CD4-positive, alpha-beta memory T cell (primary cell): ENCODE results near the gene ZMYND10. TPM values are rescaled to one million over a fixed set of nuclear protein-coding genes. Genes with fewer than 3 reads are reported as not detected.
"Not testable (repeated sequence)": the region's sequence is repeated elsewhere in the genome, so short reads cannot be mapped to it uniquely, and the experiment has no call there.

Experiments used
- CTCF ChIA-PET: fragments of 350-600 bp; sonication (Branson Sonifier 250); formaldehyde crosslinking; loops from one replicate; lab custom pipeline; 2021; ENCODE audit warnings: inconsistent platforms; ENCODE audit not compliant: partially characterized antibody; lab: Charles Lee
- POLR2A ChIA-PET: fragments of 350-600 bp; sonication (Branson Sonifier 250); formaldehyde crosslinking; loops from one replicate; lab custom pipeline; 2021; ENCODE audit not compliant: partially characterized antibody; lab: Charles Lee
- DNase-seq, 5 donors: peaks; one replicate each; pipeline versions ENCODE4 v3.0.0 to v3.0.0-alpha.2; 2020 to 2022; ENCODE audit warnings: mixed read lengths in 1 of 5
- H3K27ac ChIP-seq: one replicate; pipeline ENCODE4 v1.7.0; 2013; ENCODE audit warnings: low read depth, low read length
- H3K27me3 ChIP-seq: 2 replicates; pipeline ENCODE4 v1.7.0; 2013; ENCODE audit warnings: mild to moderate bottlenecking, low read length, moderate library complexity; ENCODE audit not compliant: insufficient read depth
- H3K36me3 ChIP-seq: 2 replicates; pipeline ENCODE4 v1.7.0; 2013; ENCODE audit warnings: mild to moderate bottlenecking, low read length, moderate library complexity; ENCODE audit not compliant: insufficient read depth
- H3K4me1 ChIP-seq: 2 replicates; pipeline ENCODE4 v1.7.0; 2013; ENCODE audit warnings: mild to moderate bottlenecking, low read length, moderate library complexity; ENCODE audit not compliant: insufficient read depth
- H3K4me3 ChIP-seq, 2 donors: one replicate each; pipeline ENCODE4 v1.7.0; 2013; ENCODE audit warnings: low read length in 2 of 2, mild to moderate bottlenecking in 1 of 2
- H3K9me3 ChIP-seq, 2 donors: one replicate each; pipeline ENCODE4 v1.7.0; 2013; ENCODE audit warnings: low read length in 2 of 2, control low read depth in 1 of 2; ENCODE audit not compliant: control insufficient read depth in 1 of 2
- H3K27ac Mint-ChIP-seq, 7 donors: one replicate each; pipeline ENCODE4 v1.8.0; 2020 to 2021; ENCODE audit warnings: mixed read lengths in 7 of 7, mild to moderate bottlenecking in 6 of 7, inconsistent platforms in 3 of 7, moderate library complexity in 3 of 7
- H3K27me3 Mint-ChIP-seq, 2 donors: one replicate each; pipeline ENCODE4 v1.8.0; 2020 to 2021; ENCODE audit warnings: mixed read lengths in 2 of 2
- H3K36me3 Mint-ChIP-seq, 2 donors: one replicate each; pipeline ENCODE4 v1.8.0; 2020 to 2021; ENCODE audit warnings: mixed read lengths in 2 of 2, inconsistent platforms in 1 of 2, mild to moderate bottlenecking in 1 of 2
- H3K4me1 Mint-ChIP-seq, 4 donors: one replicate each; pipeline ENCODE4 v1.8.0; 2020 to 2021; ENCODE audit warnings: mixed read lengths in 4 of 4, mild to moderate bottlenecking in 1 of 4
- H3K4me3 Mint-ChIP-seq, 8 donors: one replicate each; pipeline ENCODE4 v1.8.0; 2020 to 2021; ENCODE audit warnings: mixed read lengths in 8 of 8, mild to moderate bottlenecking in 7 of 8, moderate library complexity in 6 of 8, inconsistent platforms in 3 of 8
- H3K9me3 Mint-ChIP-seq, 8 donors: one replicate each; pipeline ENCODE4 v1.8.0; 2020 to 2021; ENCODE audit warnings: mixed read lengths in 8 of 8, mild to moderate bottlenecking in 5 of 8, inconsistent platforms in 3 of 8, moderate library complexity in 1 of 8
- intact Hi-C: fragments of 100-400 bp; cut with micrococcal nuclease; formaldehyde crosslinking; loops from one replicate; pipeline ENCODE4 v1.15.1; 2023
- polyA plus RNA-seq, 2 donors: library from polyadenylated mRNA; unstranded; fragments of 300-500 nt; fragmentation: Illumina TruSeq; gene quantifications; one replicate each; pipeline ENCODE4 v1.2.3, GENCODE V29; 2021
- total RNA-seq, 2 experiments: library from RNA; stranded (reverse); gene quantifications; one replicate each; pipeline ENCODE4 v1.2.3, GENCODE V29; 2021

Gene ZMYND10
- total and polyA plus RNA-seq, 4 experiments from 2014 or later, result 3.7 to 4.2 TPM; not detected in 2

- ChIA-PET POLR2A (interaction anchor here (1.2 to 14.4 kb wide), 6 partner anchors 11 to 47 kb away, joined by 4 to 144 read pairs (median 18); partner anchors contain the start of genes CYB561D2, HYAL3, IFRD2 and NAA80), CTCF (interaction anchor here (0.6 to 2.4 kb wide), 6 partner anchors 11 to 900 kb away, joined by 3 to 5 read pairs (median 4); no protein-coding TSS in a partner anchor)
- no peaks in the 10 kb centered on the region for H3K27me3 Mint-ChIP-seq
- Histone ChIP-seq H3K9me3 (no peaks in the 10 kb centered on the region), H3K4me1 (peaks cover 49% of the 10 kb centered on the region), H3K27ac (no peak overlapping the region), H3K36me3 (no peaks in the 10 kb centered on the region), H3K4me3 (no peak overlapping the region), H3K27me3 (no peaks in the 10 kb centered on the region)
- H3K4me1 Mint-ChIP-seq, result peaks cover 23 to 54% (median 39%) of the 10 kb centered on the region in 4 donors
- H3K4me3 Mint-ChIP-seq, result peak overlapping the region in 1 of 8 donors; percentile 54
- intact Hi-C loops, result loop anchor here (5.0 kb wide), 1 partner anchor 846 kb away; the partner anchor contains the start of gene DAG1
- peak overlapping the region in 2 of 7 donors; percentile 64 to 70 for H3K27ac Mint-ChIP-seq
- peak in 1 of 5 donors; percentile 29 for DNase-seq
- H3K36me3 Mint-ChIP-seq, result peaks cover 0 to 2% of the 10 kb centered on the region in 2 donors
- no peaks in the 10 kb centered on the region for H3K9me3 Mint-ChIP-seq
Measured at GRCh38 chr3:50318163-50318562, 27.4 kb downstream of the ZMYND10 start.

GRCh38 chr3:50317300-50317699 lies 28.2 kb downstream of the ZMYND10 start:
- intact Hi-C loops, result loop anchor here (5.0 kb wide), 1 partner anchor 845 kb away; the partner anchor contains the start of gene DAG1
- CTCF ChIA-PET, result interaction anchor here (0.9 to 1.2 kb wide), 4 partner anchors 10 to 29 kb away, joined by 3 to 5 read pairs (median 4); partner anchors contain the start of genes HYAL3, NAA80 and RASSF1
- Mint-ChIP-seq H3K27me3 (no peaks in the 10 kb centered on the region), H3K4me3 (peak overlapping the region in 4 of 8 donors; percentile 76 to 92 (median 88)), H3K4me1 (peaks cover 22 to 52% (median 38%) of the 10 kb centered on the region in 4 donors), H3K9me3 (no peaks in the 10 kb centered on the region), H3K36me3 (peaks cover 0 to 2% of the 10 kb centered on the region in 2 donors), H3K27ac (peak overlapping the region; percentile 79 to 99 (median 94))
- peaks cover 46% of the 10 kb centered on the region for H3K4me1 ChIP-seq
- no peaks in the 10 kb centered on the region for H3K36me3 ChIP-seq
- H3K27ac ChIP-seq, result peak overlapping the region; percentile 49
- no peak overlapping the region for H3K4me3 ChIP-seq
- H3K9me3 ChIP-seq, result no peaks in the 10 kb centered on the region
- POLR2A ChIA-PET, result interaction anchor here (1.0 to 14.4 kb wide), 7 partner anchors 12 to 81 kb away, joined by 4 to 144 read pairs (median 8); partner anchors contain the start of genes CYB561D2, GNAI2, HYAL3 and NAA80
- H3K27me3 ChIP-seq, result no peaks in the 10 kb centered on the region
- DNase-seq, result peak in 1 of 5 donors; percentile 17

DNA sequence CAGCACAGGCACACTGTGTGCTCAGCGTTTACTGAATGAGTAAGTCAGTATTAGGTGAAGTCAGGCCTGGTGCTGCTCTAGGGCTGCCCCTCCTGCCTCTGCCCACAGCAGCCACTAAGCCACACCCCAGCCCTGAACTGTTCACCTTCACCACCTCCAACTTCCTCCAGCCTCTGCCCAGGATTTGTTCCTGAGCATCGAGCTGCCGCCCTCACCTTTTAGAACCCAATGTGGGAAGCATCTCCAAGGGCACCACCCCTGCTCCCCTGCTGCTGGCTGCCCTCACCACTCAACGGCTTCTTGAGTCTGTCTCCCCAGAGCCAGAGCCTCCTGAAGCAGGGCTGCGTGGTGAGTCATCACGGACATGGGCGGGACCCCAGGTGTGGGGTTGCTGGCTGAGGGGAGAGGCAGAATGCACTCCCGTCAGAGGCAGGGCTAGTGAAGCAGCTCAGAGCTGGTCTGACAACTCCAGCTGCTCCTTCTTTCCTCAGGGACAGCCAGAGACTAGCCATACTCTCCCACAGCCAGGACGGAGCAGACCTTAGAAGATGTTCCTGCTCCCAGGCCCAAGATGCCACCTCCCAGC lies 28.8 kb downstream of the ZMYND10 start:
- H3K9me3 ChIP-seq, result no peaks in the 10 kb centered on the region
- ChIA-PET POLR2A (interaction anchor here (1.0 to 14.4 kb wide), 7 partner anchors 12 to 81 kb away, joined by 4 to 144 read pairs (median 8); partner anchors contain the start of genes CYB561D2, GNAI2, HYAL3 and NAA80), CTCF (interaction anchor here (1.0 to 4.4 kb wide), 4 partner anchors 9 to 24 kb away, joined by 3 to 21 read pairs (median 4); partner anchors contain the start of genes HYAL3, NAA80 and RASSF1)
- H3K36me3 ChIP-seq, result no peaks in the 10 kb centered on the region
- Mint-ChIP-seq H3K27me3 (no peaks in the 10 kb centered on the region), H3K27ac (peak overlapping the region; percentile 79 to 99 (median 94)), H3K36me3 (peaks cover 0 to 2% of the 10 kb centered on the region in 2 donors), H3K9me3 (no peaks in the 10 kb centered on the region), H3K4me3 (peak overlapping the region; percentile 74 to 92 (median 86)), H3K4me1 (peaks cover 22 to 52% (median 37%) of the 10 kb centered on the region in 4 donors)
- peaks cover 41% of the 10 kb centered on the region for H3K4me1 ChIP-seq
- peak overlapping the region in 1 of 2 donors; percentile 7 for H3K4me3 ChIP-seq
- peak overlapping the region; percentile 49 for H3K27ac ChIP-seq
- peak; percentile 62 to 92 (median 72) for DNase-seq
- intact Hi-C loops, result loop anchor here (1.0 to 5.0 kb wide), 2 partner anchors 12 to 844 kb away; partner anchors contain the start of genes DAG1 and TUSC2
- no peaks in the 10 kb centered on the region for H3K27me3 ChIP-seq

DNA sequence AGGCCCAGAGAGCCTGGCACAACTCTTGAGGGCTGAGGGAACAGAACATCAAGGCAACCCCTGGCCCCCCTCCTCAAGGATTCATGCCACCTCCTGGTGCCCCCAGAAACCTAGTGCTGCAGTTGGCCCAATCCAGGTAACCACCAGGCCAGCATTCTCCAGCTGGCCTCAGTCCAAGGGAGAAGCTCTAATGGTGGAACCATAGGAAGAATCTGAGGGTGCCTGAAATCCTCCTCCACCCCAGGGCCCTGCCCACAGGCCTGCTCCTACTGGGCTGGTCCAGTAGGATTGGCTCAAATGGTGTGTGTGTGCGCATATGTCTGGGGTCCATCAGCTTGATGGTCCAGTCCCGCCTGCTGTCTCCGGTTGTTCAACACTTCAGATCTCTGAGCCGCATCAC lies 30.7 kb downstream of the ZMYND10 start:
- H3K27me3 ChIP-seq, result no peaks in the 10 kb centered on the region
- H3K9me3 ChIP-seq, result no peaks in the 10 kb centered on the region
- no peaks in the 10 kb centered on the region for H3K36me3 ChIP-seq
- H3K9me3 Mint-ChIP-seq, result no peaks in the 10 kb centered on the region
- H3K4me1 ChIP-seq, result peaks cover 31% of the 10 kb centered on the region
- peak in 1 of 5 donors; percentile 7 for DNase-seq
- POLR2A ChIA-PET, result interaction anchor here (0.8 to 14.4 kb wide), 9 partner anchors 8 to 78 kb away, joined by 3 to 144 read pairs (median 6); partner anchors contain the start of genes HYAL2, HYAL3, IFRD2 and NAA80
- no peak overlapping the region for H3K4me3 ChIP-seq
- no peak overlapping the region for H3K27ac ChIP-seq
- CTCF ChIA-PET, result interaction anchor here (0.8 to 4.4 kb wide), 6 partner anchors 9 to 68 kb away, joined by 3 to 21 read pairs (median 4); partner anchors contain the start of genes HYAL3, NAA80 and TUSC2
- H3K36me3 Mint-ChIP-seq, result peaks cover 0 to 2% of the 10 kb centered on the region in 2 donors
- H3K4me3 Mint-ChIP-seq, result no peak overlapping the region
- peaks cover 15 to 42% (median 27%) of the 10 kb centered on the region in 4 donors for H3K4me1 Mint-ChIP-seq
- intact Hi-C loops, result loop anchor here (5.0 kb wide), 1 partner anchor 843 kb away; the partner anchor contains the start of gene DAG1
- H3K27ac Mint-ChIP-seq, result peak overlapping the region in 3 of 7 donors; percentile 66 to 85 (median 75)
- H3K27me3 Mint-ChIP-seq, result no peaks in the 10 kb centered on the region

DNA sequence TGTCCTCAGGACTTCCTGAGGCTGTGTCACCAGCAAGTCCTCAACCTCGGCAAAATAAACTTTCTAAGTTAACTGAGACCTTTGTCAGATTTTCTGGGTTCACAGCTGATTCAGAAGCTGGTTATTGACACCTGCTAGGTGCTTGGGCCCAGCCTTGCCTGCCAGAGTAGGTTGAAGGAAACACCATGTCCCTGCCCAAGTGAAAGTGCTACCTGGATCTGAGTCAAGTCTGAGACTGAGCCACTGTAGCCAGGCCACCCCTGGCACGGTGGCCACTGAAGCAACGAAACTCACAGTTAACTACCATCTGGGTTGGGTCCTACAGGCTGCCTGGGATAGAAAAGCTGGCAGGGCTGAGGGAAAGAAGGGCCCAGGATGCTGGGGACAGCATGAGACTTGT lies 31.2 kb downstream of the ZMYND10 start:
- H3K9me3 ChIP-seq, result no peaks in the 10 kb centered on the region
- Mint-ChIP-seq H3K4me3 (no peak overlapping the region), H3K27ac (peak overlapping the region in 5 of 7 donors; percentile 29 to 86 (median 60)), H3K4me1 (peaks cover 14 to 37% (median 25%) of the 10 kb centered on the region in 4 donors), H3K36me3 (peaks cover 0 to 2% of the 10 kb centered on the region in 2 donors), H3K9me3 (no peaks in the 10 kb centered on the region), H3K27me3 (no peaks in the 10 kb centered on the region)
- ChIA-PET POLR2A (interaction anchor here (1.1 to 14.4 kb wide), 7 partner anchors 8 to 78 kb away, joined by 3 to 144 read pairs (median 6); partner anchors contain the start of genes HYAL2, HYAL3, IFRD2 and NAA80), CTCF (interaction anchor here (1.1 to 4.4 kb wide), 4 partner anchors 14 to 68 kb away, joined by 3 to 21 read pairs (median 5); partner anchors contain the start of genes HYAL3, NAA80 and TUSC2)
- no peak for DNase-seq
- no peaks in the 10 kb centered on the region for H3K36me3 ChIP-seq
- intact Hi-C loops, result no loop called here
- H3K4me3 ChIP-seq, result no peak overlapping the region
- H3K27ac ChIP-seq, result no peak overlapping the region
- peaks cover 28% of the 10 kb centered on the region for H3K4me1 ChIP-seq
- no peaks in the 10 kb centered on the region for H3K27me3 ChIP-seq

GRCh38 chr3:50312041-50312440 lies 33.5 kb downstream of the ZMYND10 start:
- H3K27me3 Mint-ChIP-seq, H3K36me3 ChIP-seq, H3K27ac ChIP-seq, H3K27ac Mint-ChIP-seq, H3K4me3 Mint-ChIP-seq, H3K9me3 Mint-ChIP-seq, H3K36me3 Mint-ChIP-seq, POLR2A ChIA-PET, H3K9me3 ChIP-seq, H3K4me3 ChIP-seq, intact Hi-C loops, CTCF ChIA-PET, H3K27me3 ChIP-seq: not testable (repeated sequence)
- DNase-seq, result peak in 1 of 5 donors; percentile 8
- H3K4me1 Mint-ChIP-seq, result peaks cover 12 to 17% (median 14%) of the 10 kb centered on the region in 4 donors
- peaks cover 16% of the 10 kb centered on the region for H3K4me1 ChIP-seq
